HepG2 (cell line): ENCODE data around the gene SLIT3. TPM values are rescaled to one million over a fixed set of nuclear protein-coding genes. Genes with fewer than 3 reads are reported as not detected.

ENCODE experiments used
- ATAC-seq: fragments of 200-7000 bp; cut with Tn5 transposase; 3 replicates; pipeline ENCODE4 v1.9.1; 2020; ENCODE audit warnings: mild to moderate bottlenecking, moderate library complexity
- BruUV-seq: library from RNA; stranded (reverse); fragments of 400-500 nt; replicated peaks from 2 replicates; lab custom pipeline; 2021; lab: Mats Ljungman, UMichigan
- CTCF ChIA-PET: fragments of 300-600 bp; formaldehyde crosslinking; extraction: SDS; loops from one replicate; lab custom pipeline; 2021; ENCODE audit warnings: low total read pairs, inconsistent platforms, low intra/inter-chr PET ratio; lab: Yijun Ruan, JAX
- POLR2A ChIA-PET: fragments of 350-600 bp; sonication (Branson Sonifier 250); formaldehyde crosslinking; loops from one replicate; lab custom pipeline; 2020; ENCODE audit warnings: antibody characterized with exemption, inconsistent platforms; lab: Yijun Ruan, JAX
- DNase-seq: peaks from one replicate; pipeline ENCODE4 v3.0.0-alpha.2; 2015; ENCODE audit warnings: low spot score
- FAIRE-seq: peaks from 3 replicates; lab custom pipeline; 2011; peaks lifted over from hg19 to GRCh38; lab: Jason Lieb, UNC
- H2AFZ ChIP-seq: one replicate; pipeline ENCODE4 v1.6.1; 2011; ENCODE audit warnings: low read length, inconsistent platforms
- H3K27ac ChIP-seq: fragments of 300-600 bp; 3 replicates; pipeline ENCODE4 v1.8.0; 2011; ENCODE audit warnings: mixed run types, mild to moderate bottlenecking, mixed read lengths, low read length, inconsistent platforms; ENCODE audit not compliant: insufficient read depth; ENCODE audit errors: extremely low read length
- H3K27me3 ChIP-seq, 2 experiments: fragments of 200-600 bp in 1 of 2; 2 replicates in 1 of 2; 3 replicates in 1 of 2; pipeline versions ENCODE4 v1.6.0 to v1.8.0; 2011; ENCODE audit warnings: low read length in 2 of 2, mild to moderate bottlenecking in 2 of 2, moderate library complexity in 2 of 2, inconsistent platforms in 1 of 2; ENCODE audit not compliant: insufficient read depth in 2 of 2, control insufficient read depth in 1 of 2
- H3K36me3 ChIP-seq, 2 experiments: fragments of 200-600 bp in 1 of 2; replicated peaks in 1 of 2; 2 replicates in 1 of 2; 3 replicates in 1 of 2; pipeline versions ENCODE4 v1.5.1 to v1.8.0; 2011; ENCODE audit warnings: low read length in 2 of 2, inconsistent platforms in 1 of 2; ENCODE audit not compliant: insufficient read depth in 2 of 2, control insufficient read depth in 1 of 2
- H3K4me1 ChIP-seq: 2 replicates; pipeline ENCODE4 v1.5.1; 2012; ENCODE audit warnings: low read length, inconsistent platforms; ENCODE audit not compliant: insufficient read depth
- H3K4me2 ChIP-seq: 2 replicates; pipeline ENCODE4 v1.6.0; 2011; ENCODE audit warnings: low read depth, low read length, inconsistent platforms
- H3K4me3 ChIP-seq, 3 experiments: fragments of 200-600 bp in 1 of 3; sonication (generic), shearing (Covaris generic) in 1 of 3; replicated peaks in 1 of 3; 2 replicates each; pipeline ENCODE4 v1.5.1; 2011 to 2016; ENCODE audit warnings: low read length in 3 of 3, inconsistent platforms in 2 of 3, low read depth in 2 of 3, mild to moderate bottlenecking in 2 of 3, control low read depth in 1 of 3, mixed read lengths in 1 of 3; ENCODE audit not compliant: insufficient read depth in 1 of 3
- H3K79me2 ChIP-seq: one replicate; pipeline ENCODE4 v1.6.1; 2011; ENCODE audit warnings: low read length, inconsistent platforms; ENCODE audit not compliant: insufficient read depth
- H3K9ac ChIP-seq: 2 replicates; pipeline ENCODE4 v1.6.0; 2011; ENCODE audit warnings: mild to moderate bottlenecking, low read depth, low read length, inconsistent platforms; ENCODE audit not compliant: insufficient read depth
- H3K9me3 ChIP-seq: 2 replicates; pipeline ENCODE4 v1.5.1; 2012; ENCODE audit warnings: mild to moderate bottlenecking, low read length
- H4K20me1 ChIP-seq: 2 replicates; pipeline ENCODE4 v1.6.0; 2011; ENCODE audit warnings: inconsistent platforms, mild to moderate bottlenecking, low read length, moderate library complexity; ENCODE audit not compliant: insufficient read depth
- BORCS8-MEF2B ChIP-seq: sonication (generic); formaldehyde crosslinking; IDR thresholded peaks from 2 replicates; pipeline ENCODE4 v1.8.0; 2022; ENCODE audit warnings: mild to moderate bottlenecking, missing genetic modification reagents
- CEBPB ChIP-seq: IDR thresholded peaks from 2 replicates; pipeline ENCODE4 v1.6.1; 2011; ENCODE audit warnings: low read depth, low read length, improper control_type of control experiment, borderline replicate concordance
- HHEX ChIP-seq: IDR thresholded peaks from 2 replicates; pipeline ENCODE4 v1.6.1; 2016; ENCODE audit warnings: control low read depth
- TP53 ChIP-seq: sonication (generic); formaldehyde crosslinking; conservative IDR thresholded peaks from 2 replicates; pipeline ENCODE4 v1.4.0; 2020; ENCODE audit warnings: missing genetic modification reagents
- TRAFD1 ChIP-seq: sonication (generic); formaldehyde crosslinking; IDR thresholded peaks from 2 replicates; pipeline ENCODE4 v1.5.1; 2020; ENCODE audit warnings: missing genetic modification reagents, mild to moderate bottlenecking, borderline replicate concordance
- ZFP36L1 ChIP-seq: sonication (generic); formaldehyde crosslinking; IDR thresholded peaks from 2 replicates; pipeline ENCODE4 v1.8.0; 2022; ENCODE audit warnings: mild to moderate bottlenecking, missing genetic modification reagents, moderate library complexity
- ZMYM2 ChIP-seq: sonication (generic); formaldehyde crosslinking; IDR thresholded peaks from 2 replicates; pipeline ENCODE4 v1.8.0; 2022; ENCODE audit warnings: mild to moderate bottlenecking, missing genetic modification reagents
- ZNF124 ChIP-seq: sonication (generic); formaldehyde crosslinking; IDR thresholded peaks from 2 replicates; pipeline ENCODE4 v1.4.0; 2020; ENCODE audit warnings: missing genetic modification reagents
- ZNF18 ChIP-seq: sonication (generic); formaldehyde crosslinking; IDR thresholded peaks from 2 replicates; pipeline ENCODE4 v1.8.0; 2022; ENCODE audit warnings: mild to moderate bottlenecking, missing genetic modification reagents; ENCODE audit not compliant: insufficient replicate concordance
- ZNF597 ChIP-seq: sonication (generic); formaldehyde crosslinking; IDR thresholded peaks from 2 replicates; pipeline ENCODE4 v1.5.0; 2020; ENCODE audit warnings: missing genetic modification reagents
- WGBS: methylation state at CpG from one replicate; pipeline ENCODE4 v1.1.6; 2017; ENCODE audit warnings: low lambda C conversion rate; 5-methylcytosine and 5-hydroxymethylcytosine counted together
- in situ Hi-C: cut with HindIII; loops from 2 replicates; pipeline ENCODE4 v1.10.0; 2017; ENCODE audit warnings: low pct_unique_long_range_greater_than_20kb; ENCODE audit not compliant: extremely low pct_ligation_motif_present
- intact Hi-C: fragments of 100-400 bp; cut with micrococcal nuclease; formaldehyde crosslinking; loops from one replicate; pipeline ENCODE4 v1.10.0; 2022; ENCODE audit not compliant: unreplicated experiment
- polyA plus RNA-seq, 8 experiments: library from polyadenylated mRNA; depleted of rRNA in 3 of 8; stranded (reverse) in 7 of 8; unstranded in 1 of 8; fragments of >200 nt; fragmentation: Illumina TruSeq in 4 of 8; extraction: Trizol in 4 of 8; gene quantifications; 2 replicates each; pipeline versions ENCODE4 v1.2.1 to v1.2.3, GENCODE V29; 2011 to 2016; ENCODE audit warnings: low read depth in 4 of 8, missing spikeins in 1 of 8, mixed read lengths in 1 of 8; ENCODE audit not compliant: insufficient read depth in 1 of 8
- total RNA-seq, 5 experiments: library from RNA; depleted of rRNA; stranded (reverse); fragments of >200 nt; fragmentation: Illumina TruSeq; extraction: Trizol; gene quantifications; 2 replicates each; pipeline ENCODE4 v1.2.3, GENCODE V29; 2016; ENCODE audit warnings: low read depth in 1 of 5
- TF ChIP-seq, protein P1 (sequence below): IDR thresholded peaks from 2 replicates; pipeline ENCODE4 v1.4.0; 2020; ENCODE audit warnings: mild to moderate bottlenecking, missing genetic modification reagents
- TF ChIP-seq, protein P2 (sequence below): sonication (generic); formaldehyde crosslinking; IDR thresholded peaks from 2 replicates; pipeline ENCODE4 v1.4.0; 2020; ENCODE audit warnings: missing genetic modification reagents, borderline replicate concordance
- TF ChIP-seq, protein P3 (sequence below): sonication (generic); formaldehyde crosslinking; IDR thresholded peaks from 2 replicates; pipeline ENCODE4 v1.4.0; 2020; ENCODE audit warnings: mild to moderate bottlenecking, missing genetic modification reagents

SLIT3 gene
- total and polyA plus RNA-seq, 2 of the 13 experiments (the other 11 are each of a cell fraction or from before 2014, with no cell fraction given) = not detected

GRCh38 chr5:168972731-168973130 is 328.2 kb downstream of the SLIT3 start:
- FAIRE-seq = no peak
- TF ChIP-seq ZMYM2 = no peak
- TF ChIP-seq TRAFD1 (CRISPR knock-in tag) = no peak
- no peak for TF ChIP-seq CEBPB
- TF ChIP-seq, protein P1, sequence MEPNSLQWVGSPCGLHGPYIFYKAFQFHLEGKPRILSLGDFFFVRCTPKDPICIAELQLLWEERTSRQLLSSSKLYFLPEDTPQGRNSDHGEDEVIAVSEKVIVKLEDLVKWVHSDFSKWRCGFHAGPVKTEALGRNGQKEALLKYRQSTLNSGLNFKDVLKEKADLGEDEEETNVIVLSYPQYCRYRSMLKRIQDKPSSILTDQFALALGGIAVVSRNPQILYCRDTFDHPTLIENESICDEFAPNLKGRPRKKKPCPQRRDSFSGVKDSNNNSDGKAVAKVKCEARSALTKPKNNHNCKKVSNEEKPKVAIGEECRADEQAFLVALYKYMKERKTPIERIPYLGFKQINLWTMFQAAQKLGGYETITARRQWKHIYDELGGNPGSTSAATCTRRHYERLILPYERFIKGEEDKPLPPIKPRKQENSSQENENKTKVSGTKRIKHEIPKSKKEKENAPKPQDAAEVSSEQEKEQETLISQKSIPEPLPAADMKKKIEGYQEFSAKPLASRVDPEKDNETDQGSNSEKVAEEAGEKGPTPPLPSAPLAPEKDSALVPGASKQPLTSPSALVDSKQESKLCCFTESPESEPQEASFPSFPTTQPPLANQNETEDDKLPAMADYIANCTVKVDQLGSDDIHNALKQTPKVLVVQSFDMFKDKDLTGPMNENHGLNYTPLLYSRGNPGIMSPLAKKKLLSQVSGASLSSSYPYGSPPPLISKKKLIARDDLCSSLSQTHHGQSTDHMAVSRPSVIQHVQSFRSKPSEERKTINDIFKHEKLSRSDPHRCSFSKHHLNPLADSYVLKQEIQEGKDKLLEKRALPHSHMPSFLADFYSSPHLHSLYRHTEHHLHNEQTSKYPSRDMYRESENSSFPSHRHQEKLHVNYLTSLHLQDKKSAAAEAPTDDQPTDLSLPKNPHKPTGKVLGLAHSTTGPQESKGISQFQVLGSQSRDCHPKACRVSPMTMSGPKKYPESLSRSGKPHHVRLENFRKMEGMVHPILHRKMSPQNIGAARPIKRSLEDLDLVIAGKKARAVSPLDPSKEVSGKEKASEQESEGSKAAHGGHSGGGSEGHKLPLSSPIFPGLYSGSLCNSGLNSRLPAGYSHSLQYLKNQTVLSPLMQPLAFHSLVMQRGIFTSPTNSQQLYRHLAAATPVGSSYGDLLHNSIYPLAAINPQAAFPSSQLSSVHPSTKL (CRISPR knock-in tag) = no peak
- TF ChIP-seq ZNF597 = no peak
- TF ChIP-seq ZNF124 = no peak
- no peak for TF ChIP-seq ZNF18 (CRISPR knock-in tag)
- TF ChIP-seq BORCS8-MEF2B = no peak
- no peak for TF ChIP-seq ZFP36L1 (CRISPR knock-in tag)
- TF ChIP-seq TP53 (CRISPR knock-in tag) = no peak
- TF ChIP-seq, protein P2, sequence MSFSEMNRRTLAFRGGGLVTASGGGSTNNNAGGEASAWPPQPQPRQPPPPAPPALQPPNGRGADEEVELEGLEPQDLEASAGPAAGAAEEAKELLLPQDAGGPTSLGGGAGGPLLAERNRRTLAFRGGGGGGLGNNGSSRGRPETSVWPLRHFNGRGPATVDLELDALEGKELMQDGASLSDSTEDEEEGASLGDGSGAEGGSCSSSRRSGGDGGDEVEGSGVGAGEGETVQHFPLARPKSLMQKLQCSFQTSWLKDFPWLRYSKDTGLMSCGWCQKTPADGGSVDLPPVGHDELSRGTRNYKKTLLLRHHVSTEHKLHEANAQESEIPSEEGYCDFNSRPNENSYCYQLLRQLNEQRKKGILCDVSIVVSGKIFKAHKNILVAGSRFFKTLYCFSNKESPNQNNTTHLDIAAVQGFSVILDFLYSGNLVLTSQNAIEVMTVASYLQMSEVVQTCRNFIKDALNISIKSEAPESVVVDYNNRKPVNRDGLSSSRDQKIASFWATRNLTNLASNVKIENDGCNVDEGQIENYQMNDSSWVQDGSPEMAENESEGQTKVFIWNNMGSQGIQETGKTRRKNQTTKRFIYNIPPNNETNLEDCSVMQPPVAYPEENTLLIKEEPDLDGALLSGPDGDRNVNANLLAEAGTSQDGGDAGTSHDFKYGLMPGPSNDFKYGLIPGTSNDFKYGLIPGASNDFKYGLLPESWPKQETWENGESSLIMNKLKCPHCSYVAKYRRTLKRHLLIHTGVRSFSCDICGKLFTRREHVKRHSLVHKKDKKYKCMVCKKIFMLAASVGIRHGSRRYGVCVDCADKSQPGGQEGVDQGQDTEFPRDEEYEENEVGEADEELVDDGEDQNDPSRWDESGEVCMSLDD = no peak
- no peak for TF ChIP-seq HHEX (CRISPR knock-in tag)
- TF ChIP-seq, protein P3, sequence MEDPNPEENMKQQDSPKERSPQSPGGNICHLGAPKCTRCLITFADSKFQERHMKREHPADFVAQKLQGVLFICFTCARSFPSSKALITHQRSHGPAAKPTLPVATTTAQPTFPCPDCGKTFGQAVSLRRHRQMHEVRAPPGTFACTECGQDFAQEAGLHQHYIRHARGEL (CRISPR knock-in tag) = no peak

More at GRCh38 chr5:168972731-168973130, 328.2 kb downstream of the SLIT3 start:
- in situ Hi-C loops (no loop called here), intact Hi-C loops (no loop called here)
- Histone ChIP-seq H3K4me3 (no peak overlapping the region), H3K9me3 (no peaks in the 10 kb centered on the region), H3K4me2 (no peak overlapping the region), H3K27me3 (peaks cover 0 to 15% of the 10 kb centered on the region in 2 experiments; a peak in 2 of 5 replicates), H3K36me3 (no peaks in the 10 kb centered on the region), H4K20me1 (no peaks in the 10 kb centered on the region), H3K27ac (no peak overlapping the region), H3K9ac (no peak overlapping the region), H2AFZ (no peak overlapping the region), H3K79me2 (no peaks in the 10 kb centered on the region), H3K4me1 (no peaks in the 10 kb centered on the region)
- CTCF ChIA-PET = no interaction called here
- WGBS = 2% methylated on average over 3 of the region's 3 CpGs
- no peak for ATAC-seq
- DNase-seq = no peak
- POLR2A ChIA-PET = no interaction called here
- BruUV-seq = no TSS peak
